ENCODE results near the gene EML2. TPM values are rescaled to one million over a fixed set of nuclear protein-coding genes. Genes with fewer than 3 reads are reported as not detected.

Gene EML2
- total and polyA plus RNA-seq, 2 of the 8 experiments (the other 6 are each of a cell fraction or from before 2014, with no cell fraction given) = 28.8 to 29.4 TPM

- H2BK12ac ChIP-seq (ENCODE audit: low read depth, low read length) = peak overlapping the region; percentile 60; the same call in 1 of the 2 replicates
- no peak for FAIRE-seq
- no peak overlapping the region for H3K27ac ChIP-seq (ENCODE audit: low read depth, low read length)
- peak in 1 of 2 experiments; percentile 81 for DNase-seq (ENCODE audit: low read depth in 1 of 2, low spot score in 2 of 2)
- WGBS, 2 experiments (ENCODE audit: extremely low coverage in 1 of 2, insufficient coverage in 1 of 2, insufficient read length in 1 of 2, insufficient replicate concordance in 2 of 2, low coverage in 1 of 2, low lambda C conversion rate in 2 of 2, missing lambda C conversion rate in 1 of 2) = 57% methylated on average over 45 of the region's 48 CpGs; no CpG with 5 or more reads in 1 of the 2 experiments
- H3K23ac ChIP-seq (ENCODE audit: insufficient read length) = no peak overlapping the region
- H3K14ac ChIP-seq (ENCODE audit: insufficient read length) = no peak overlapping the region
- no peaks in the 10 kb centered on the region for H3K36me3 ChIP-seq (ENCODE audit: control insufficient read depth in 2 of 4, insufficient read depth in 4 of 4, low read length in 3 of 4)
- H2AK5ac ChIP-seq (ENCODE audit: low read depth, low read length) = no peak overlapping the region
- no peak overlapping the region for H4K8ac ChIP-seq (ENCODE audit: extremely low read depth, insufficient read depth, low read length)
- POLR2A ChIA-PET (ENCODE audit: partially characterized antibody) = interaction anchor here (0.7 to 1.6 kb wide), 6 partner anchors 15 to 177 kb away, joined by 3 to 6 read pairs (median 3); no protein-coding TSS in a partner anchor
- no peak overlapping the region for H2BK5ac ChIP-seq (ENCODE audit: low read depth, low read length)
- no peak overlapping the region for H2BK120ac ChIP-seq (replicated peaks; ENCODE audit: low read depth, low read length)
- H3K4me1 ChIP-seq (replicated peaks in 1 of 4; ENCODE audit: control insufficient read depth in 3 of 4, insufficient read depth in 4 of 4, low read length in 3 of 4) = 0 out of 7 replicates have a peak, but pooled peaks cover 0 to 2% (median 0%) of the 10 kb centered on the region in 4 experiments
- H2BK20ac ChIP-seq (ENCODE audit: low read length) = no peak overlapping the region; the same call in 1 of the 2 replicates
- H3K4me2 ChIP-seq (ENCODE audit: insufficient read depth in 1 of 2, low read depth in 2 of 2, low read length in 2 of 2) = peak overlapping the region in 1 of 2 experiments; percentile 30; a peak in 2 of 4 replicates
- H3K4me3 ChIP-seq (ENCODE audit: extremely low read depth in 1 of 4, insufficient read depth in 2 of 4, low read depth in 3 of 4, low read length in 4 of 4) = no peak overlapping the region
- H2BK15ac ChIP-seq (ENCODE audit: low read length) = peak overlapping the region; percentile 48; the same call in 1 of the 2 replicates
- no peak overlapping the region for H3K4ac ChIP-seq (replicated peaks; ENCODE audit: insufficient read length, low read depth, low read length)
- H3K9ac ChIP-seq (replicated peaks in 1 of 4; ENCODE audit: extremely low read depth in 1 of 4, low read depth in 3 of 4, low read length in 3 of 4) = no peak overlapping the region
- no peaks in the 10 kb centered on the region for H3K79me2 ChIP-seq (ENCODE audit: control insufficient read depth in 1 of 2, insufficient read depth in 2 of 2, low read length in 2 of 2)
- no peaks in the 10 kb centered on the region for H4K20me1 ChIP-seq (replicated peaks in 1 of 2; ENCODE audit: control insufficient read depth in 1 of 2, insufficient read depth in 2 of 2, low read length in 2 of 2)
- peak overlapping the region; percentile 88; the same call in 1 of the 2 replicates for H3K18ac ChIP-seq (ENCODE audit: extremely low read depth, low read length)
- H3K23me2 ChIP-seq (ENCODE audit: low read depth, low read length) = no peaks in the 10 kb centered on the region
- H3K27me3 ChIP-seq (replicated peaks in 1 of 4; ENCODE audit: control insufficient read depth in 3 of 4, extremely low read depth in 1 of 4, insufficient read depth in 3 of 4, low read length in 3 of 4) = peaks cover 0 to 21% (median 16%) of the 10 kb centered on the region in 4 experiments; a peak in 6 of 7 replicates
- CTCF ChIA-PET (ENCODE audit: partially characterized antibody) = interaction anchor here (0.6 to 2.5 kb wide), 19 partner anchors 13 to 125 kb away, joined by 3 to 44 read pairs (median 4); partner anchors contain the start of gene EML2
- H4K5ac ChIP-seq (ENCODE audit: insufficient read length, low read depth, low read length) = no peak overlapping the region
- H3K56ac ChIP-seq (replicated peaks; ENCODE audit: insufficient read length, low read depth, low read length) = no peak overlapping the region
- H3K9me3 ChIP-seq (ENCODE audit: insufficient read depth in 2 of 2, low read depth in 1 of 2, low read length in 1 of 2) = peaks cover 0 to 4% of the 10 kb centered on the region in 2 experiments; a peak in 1 of 4 replicates
- H2AFZ ChIP-seq (ENCODE audit: low read length) = 0 out of 2 replicates have a peak overlapping the region, but pooled peaks have one; percentile 51
- no peaks in the 10 kb centered on the region for H3K79me1 ChIP-seq (ENCODE audit: low read depth, low read length)
- peak overlapping the region; percentile 36 for H4K91ac ChIP-seq (replicated peaks; ENCODE audit: insufficient read length, low read length)
- TF ChIP-seq ZNF274 (IDR thresholded peaks at IDR 0.05; ENCODE audit: borderline replicate concordance, extremely low read depth, low read length) (no peak), HDAC6 (IDR thresholded peaks at IDR 0.05; ENCODE audit: low read depth, low read length) (no peak), CTCF (IDR thresholded peaks at IDR 0.05; ENCODE audit: control extremely low read depth in 1 of 3, insufficient read depth in 1 of 3, low read depth in 1 of 3, low read length in 3 of 3) (peak; percentile 78 to 84 (median 78)), RXRA (IDR thresholded peaks at IDR 0.05; ENCODE audit: insufficient read depth, low read depth, low read length) (no peak), CBX5 (IDR thresholded peaks at IDR 0.05; ENCODE audit: low read depth, low read length) (no peak), CREB1 (IDR thresholded peaks at IDR 0.05) (no peak), GABPA (IDR thresholded peaks at IDR 0.05; ENCODE audit: borderline replicate concordance, insufficient read depth, low read length) (peak; percentile 30; the same call in 1 of the 2 replicates), POLR2AphosphoS5 (IDR thresholded peaks at IDR 0.05; ENCODE audit: low read depth, low read length) (no peak), TBP (IDR thresholded peaks at IDR 0.05; ENCODE audit: low read depth, low read length) (peak; percentile 27; the same call in 1 of the 2 replicates)
These were observed 48.1 kb downstream of the EML2 start for GRCh38 chr19:45591004-45591637.

All from H1 (cell line).